Measurements from ENCODE around the gene SDR42E2.

- TF ChIP-seq, protein P1, sequence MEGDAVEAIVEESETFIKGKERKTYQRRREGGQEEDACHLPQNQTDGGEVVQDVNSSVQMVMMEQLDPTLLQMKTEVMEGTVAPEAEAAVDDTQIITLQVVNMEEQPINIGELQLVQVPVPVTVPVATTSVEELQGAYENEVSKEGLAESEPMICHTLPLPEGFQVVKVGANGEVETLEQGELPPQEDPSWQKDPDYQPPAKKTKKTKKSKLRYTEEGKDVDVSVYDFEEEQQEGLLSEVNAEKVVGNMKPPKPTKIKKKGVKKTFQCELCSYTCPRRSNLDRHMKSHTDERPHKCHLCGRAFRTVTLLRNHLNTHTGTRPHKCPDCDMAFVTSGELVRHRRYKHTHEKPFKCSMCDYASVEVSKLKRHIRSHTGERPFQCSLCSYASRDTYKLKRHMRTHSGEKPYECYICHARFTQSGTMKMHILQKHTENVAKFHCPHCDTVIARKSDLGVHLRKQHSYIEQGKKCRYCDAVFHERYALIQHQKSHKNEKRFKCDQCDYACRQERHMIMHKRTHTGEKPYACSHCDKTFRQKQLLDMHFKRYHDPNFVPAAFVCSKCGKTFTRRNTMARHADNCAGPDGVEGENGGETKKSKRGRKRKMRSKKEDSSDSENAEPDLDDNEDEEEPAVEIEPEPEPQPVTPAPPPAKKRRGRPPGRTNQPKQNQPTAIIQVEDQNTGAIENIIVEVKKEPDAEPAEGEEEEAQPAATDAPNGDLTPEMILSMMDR (IDR thresholded peaks at IDR 0.05; ENCODE audit: low read depth, low read length), result no peak
- no peak for TF ChIP-seq EZH2phosphoT487 (IDR thresholded peaks at IDR 0.05; ENCODE audit: low read depth)
Observed at GRCh38 chr16:22239131-22239805, 77.0 kb downstream of the SDR42E2 start.
